IMR-90 (cell line): Measurements from ENCODE around the gene PLEK.

Source experiments
- FOS ChIP-seq: fragments of 150-350 bp; IDR thresholded peaks from 2 replicates; pipeline ENCODE4 v1.6.1; 2016; ENCODE audit warnings: low read depth, low read length
- POLR2A ChIP-seq: IDR thresholded peaks from 2 replicates; pipeline ENCODE4 v1.6.1; 2012; ENCODE audit warnings: mild to moderate bottlenecking, low read depth, low read length
- SMC3 ChIP-seq: fragments of 150-350 bp; IDR thresholded peaks from 2 replicates; pipeline ENCODE4 v1.6.1; 2016; ENCODE audit warnings: low read depth, mild to moderate bottlenecking, antibody characterized with exemption, low read length, moderate library complexity
- TF ChIP-seq, protein P1 (sequence below): conservative IDR thresholded peaks from 2 replicates; pipeline ENCODE4 v1.5.1; 2012; ENCODE audit warnings: mild to moderate bottlenecking, low read depth, low read length, improper control_type of control experiment

DNA sequence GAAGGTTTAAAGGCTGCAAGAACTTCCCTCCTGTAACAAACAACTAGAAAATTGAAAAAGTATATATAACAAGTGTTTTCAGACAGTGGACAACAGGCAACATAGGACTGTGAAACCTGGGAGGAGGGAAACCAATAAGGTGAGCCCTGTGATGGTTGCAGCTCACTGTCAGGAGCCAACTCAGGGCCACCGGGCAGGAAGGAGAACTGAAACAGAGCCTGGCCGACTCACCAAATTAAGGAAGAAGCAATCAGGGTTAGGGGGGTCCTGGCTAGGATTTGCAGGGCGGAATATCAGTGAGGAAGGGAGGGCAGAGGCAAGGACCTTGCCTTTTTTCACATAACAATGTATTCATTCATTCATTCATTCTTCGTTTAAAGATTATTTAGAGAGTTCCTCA, 23.5 kb upstream of the PLEK start:
- TF ChIP-seq POLR2A (no peak), SMC3 (no peak), FOS (no peak)
- TF ChIP-seq, protein P1, sequence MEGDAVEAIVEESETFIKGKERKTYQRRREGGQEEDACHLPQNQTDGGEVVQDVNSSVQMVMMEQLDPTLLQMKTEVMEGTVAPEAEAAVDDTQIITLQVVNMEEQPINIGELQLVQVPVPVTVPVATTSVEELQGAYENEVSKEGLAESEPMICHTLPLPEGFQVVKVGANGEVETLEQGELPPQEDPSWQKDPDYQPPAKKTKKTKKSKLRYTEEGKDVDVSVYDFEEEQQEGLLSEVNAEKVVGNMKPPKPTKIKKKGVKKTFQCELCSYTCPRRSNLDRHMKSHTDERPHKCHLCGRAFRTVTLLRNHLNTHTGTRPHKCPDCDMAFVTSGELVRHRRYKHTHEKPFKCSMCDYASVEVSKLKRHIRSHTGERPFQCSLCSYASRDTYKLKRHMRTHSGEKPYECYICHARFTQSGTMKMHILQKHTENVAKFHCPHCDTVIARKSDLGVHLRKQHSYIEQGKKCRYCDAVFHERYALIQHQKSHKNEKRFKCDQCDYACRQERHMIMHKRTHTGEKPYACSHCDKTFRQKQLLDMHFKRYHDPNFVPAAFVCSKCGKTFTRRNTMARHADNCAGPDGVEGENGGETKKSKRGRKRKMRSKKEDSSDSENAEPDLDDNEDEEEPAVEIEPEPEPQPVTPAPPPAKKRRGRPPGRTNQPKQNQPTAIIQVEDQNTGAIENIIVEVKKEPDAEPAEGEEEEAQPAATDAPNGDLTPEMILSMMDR = no peak
